Activated CD8-positive, alpha-beta memory T cell treated with anti-CD3 and anti-CD28 coated beads, Interleukin-2, amount 10 ng/mL, durations not matched to agents 7 days and 5 days (primary cell): ENCODE results near the gene SLC7A10. TPM values are rescaled to one million over a fixed set of nuclear protein-coding genes. Genes with fewer than 3 reads are reported as not detected.
"Not testable (repeated sequence)": the region's sequence is repeated elsewhere in the genome, so short reads cannot be mapped to it uniquely, and the experiment has no call there.

Experiments
- ATAC-seq: fragments of 150-1000 bp; cut with Tn5 transposase; one replicate; pipeline ENCODE4 v1.10.0; 2021; ENCODE audit warnings: moderate library complexity
- CTCF ChIA-PET: fragments of 350-600 bp; sonication (Branson Sonifier 250); formaldehyde crosslinking; loops from one replicate; lab custom pipeline; 2021; ENCODE audit warnings: antibody characterized with exemption; lab: Charles Lee
- DNase-seq: peaks from one replicate; pipeline ENCODE4 v3.0.0-alpha.2; 2020
- H3K27ac Mint-ChIP-seq: one replicate; pipeline ENCODE4 v1.8.0; 2021; ENCODE audit warnings: mild to moderate bottlenecking, mixed read lengths
- H3K27me3 Mint-ChIP-seq: one replicate; pipeline ENCODE4 v1.8.0; 2021; ENCODE audit warnings: mixed read lengths
- H3K36me3 Mint-ChIP-seq: one replicate; pipeline ENCODE4 v1.8.0; 2021; ENCODE audit warnings: mild to moderate bottlenecking, mixed read lengths
- H3K4me1 Mint-ChIP-seq: one replicate; pipeline ENCODE4 v1.8.0; 2021; ENCODE audit warnings: mixed read lengths
- H3K4me3 Mint-ChIP-seq: one replicate; pipeline ENCODE4 v1.8.0; 2021; ENCODE audit warnings: mild to moderate bottlenecking, moderate library complexity, mixed read lengths
- H3K9me3 Mint-ChIP-seq: one replicate; pipeline ENCODE4 v1.8.0; 2022; ENCODE audit warnings: low read depth, mixed read lengths
- total RNA-seq, 2 experiments: library from RNA; stranded (reverse); gene quantifications; one replicate each; pipeline ENCODE4 v1.2.3, GENCODE V29; 2021

SLC7A10 gene
- total RNA-seq, 2 experiments from 2014 or later: not detected

GRCh38 chr19:33229962-33230361 is 4.3 kb upstream of the SLC7A10 start:
- Mint-ChIP-seq H3K27me3 (peaks cover 41% of the 10 kb centered on the region), H3K9me3 (peaks cover 13% of the 10 kb centered on the region), H3K36me3 (peaks cover 17% of the 10 kb centered on the region), H3K27ac (no peak overlapping the region), H3K4me3 (no peak overlapping the region), H3K4me1 (peaks cover 3% of the 10 kb centered on the region)
- DNase-seq: no peak
- CTCF ChIA-PET: no interaction called here
- no peak for ATAC-seq

GRCh38 chr19:33227870-33228599 is 2.4 kb upstream of the SLC7A10 start:
- Mint-ChIP-seq H3K4me3 (no peak overlapping the region), H3K27me3 (peaks cover 50% of the 10 kb centered on the region), H3K9me3 (peaks cover 13% of the 10 kb centered on the region), H3K27ac (no peak overlapping the region), H3K36me3 (peaks cover 17% of the 10 kb centered on the region), H3K4me1 (peaks cover 3% of the 10 kb centered on the region)
- no peak for ATAC-seq
- CTCF ChIA-PET: interaction anchor here (1.6 kb wide), 1 partner anchor 178 kb away, joined by 6 read pairs; no protein-coding TSS in a partner anchor
- no peak for DNase-seq

- ATAC-seq: no peak
- Mint-ChIP-seq H3K36me3 (peaks cover 17% of the 10 kb centered on the region), H3K4me1 (peaks cover 3% of the 10 kb centered on the region), H3K9me3 (peaks cover 13% of the 10 kb centered on the region), H3K27ac (no peak overlapping the region), H3K4me3 (no peak overlapping the region), H3K27me3 (peaks cover 54% of the 10 kb centered on the region)
- DNase-seq: no peak
- CTCF ChIA-PET: interaction anchor here (1.6 kb wide), 1 partner anchor 179 kb away, joined by 6 read pairs; no protein-coding TSS in a partner anchor
Observed at GRCh38 chr19:33227242-33227650, 1.6 kb upstream of the SLC7A10 start.

GRCh38 chr19:33226550-33227241 is 1.0 kb upstream of the SLC7A10 start:
- CTCF ChIA-PET: interaction anchor here (1.6 kb wide), 1 partner anchor 180 kb away, joined by 6 read pairs; no protein-coding TSS in a partner anchor
- no peak overlapping the region for H3K27ac Mint-ChIP-seq
- H3K4me1 Mint-ChIP-seq: peaks cover 3% of the 10 kb centered on the region
- peaks cover 54% of the 10 kb centered on the region for H3K27me3 Mint-ChIP-seq
- H3K4me3 Mint-ChIP-seq: no peak overlapping the region
- no peak for ATAC-seq
- H3K9me3 Mint-ChIP-seq: peaks cover 13% of the 10 kb centered on the region
- DNase-seq: no peak
- H3K36me3 Mint-ChIP-seq: peaks cover 17% of the 10 kb centered on the region

- ATAC-seq (no peak), DNase-seq (no peak)
- Mint-ChIP-seq H3K36me3 (peaks cover 17% of the 10 kb centered on the region), H3K4me3 (no peak overlapping the region), H3K27me3 (peaks cover 56% of the 10 kb centered on the region), H3K9me3 (peaks cover 13% of the 10 kb centered on the region), H3K4me1 (peaks cover 3% of the 10 kb centered on the region), H3K27ac (no peak overlapping the region)
- CTCF ChIA-PET: interaction anchor here (3.2 kb wide), 1 partner anchor 10 kb away, joined by 16 read pairs; no protein-coding TSS in a partner anchor
Observed at GRCh38 chr19:33224694-33225457, 774 bp downstream of the SLC7A10 start.

- H3K27ac Mint-ChIP-seq, H3K36me3 Mint-ChIP-seq, H3K4me3 Mint-ChIP-seq, H3K9me3 Mint-ChIP-seq, CTCF ChIA-PET, DNase-seq, ATAC-seq, H3K4me1 Mint-ChIP-seq: not testable (repeated sequence)
- H3K27me3 Mint-ChIP-seq: peaks cover 37% of the 10 kb centered on the region
Observed at GRCh38 chr19:33222255-33222654, 3.4 kb downstream of the SLC7A10 start.

GRCh38 chr19:33221638-33222037 is 4.0 kb downstream of the SLC7A10 start:
- Mint-ChIP-seq H3K4me1 (peaks cover 2% of the 10 kb centered on the region), H3K4me3 (no peak overlapping the region), H3K27me3 (peaks cover 34% of the 10 kb centered on the region), H3K27ac (no peak overlapping the region), H3K36me3 (peaks cover 3% of the 10 kb centered on the region), H3K9me3 (no peaks in the 10 kb centered on the region)
- DNase-seq (no peak), ATAC-seq (no peak)
- CTCF ChIA-PET: no interaction called here

GRCh38 chr19:33220735-33221134 is 4.9 kb downstream of the SLC7A10 start:
- no peaks in the 10 kb centered on the region for H3K9me3 Mint-ChIP-seq
- H3K27me3 Mint-ChIP-seq: peaks cover 25% of the 10 kb centered on the region
- no peak overlapping the region for H3K27ac Mint-ChIP-seq
- no peak for ATAC-seq
- peaks cover 2% of the 10 kb centered on the region for H3K4me1 Mint-ChIP-seq
- DNase-seq: no peak
- no peak overlapping the region for H3K4me3 Mint-ChIP-seq
- CTCF ChIA-PET: no interaction called here
- H3K36me3 Mint-ChIP-seq: no peaks in the 10 kb centered on the region

- H3K27ac Mint-ChIP-seq: no peak overlapping the region
- no peaks in the 10 kb centered on the region for H3K9me3 Mint-ChIP-seq
- ATAC-seq: no peak
- no peak overlapping the region for H3K4me3 Mint-ChIP-seq
- H3K27me3 Mint-ChIP-seq: peaks cover 24% of the 10 kb centered on the region
- DNase-seq: no peak
- CTCF ChIA-PET: interaction anchor here (1.0 kb wide), 1 partner anchor 487 kb away, joined by 3 read pairs; no protein-coding TSS in a partner anchor
- peaks cover 2% of the 10 kb centered on the region for H3K4me1 Mint-ChIP-seq
- H3K36me3 Mint-ChIP-seq: no peaks in the 10 kb centered on the region
Observed at GRCh38 chr19:33220115-33220514, 5.5 kb downstream of the SLC7A10 start.

- no peaks in the 10 kb centered on the region for H3K36me3 Mint-ChIP-seq
- ATAC-seq (no peak), DNase-seq (no peak)
- H3K4me1 Mint-ChIP-seq: no peaks in the 10 kb centered on the region
- CTCF ChIA-PET: interaction anchor here (1.0 kb wide), 1 partner anchor 486 kb away, joined by 3 read pairs; no protein-coding TSS in a partner anchor
- no peak overlapping the region for H3K4me3 Mint-ChIP-seq
- H3K27ac Mint-ChIP-seq: no peak overlapping the region
- H3K27me3 Mint-ChIP-seq: peaks cover 17% of the 10 kb centered on the region
- H3K9me3 Mint-ChIP-seq: no peaks in the 10 kb centered on the region
Observed at GRCh38 chr19:33219261-33219815, 6.3 kb downstream of the SLC7A10 start.

- peaks cover 12% of the 10 kb centered on the region for H3K27me3 Mint-ChIP-seq
- CTCF ChIA-PET: no interaction called here
- H3K36me3 Mint-ChIP-seq: no peaks in the 10 kb centered on the region
- H3K27ac Mint-ChIP-seq: no peak overlapping the region
- no peak overlapping the region for H3K4me3 Mint-ChIP-seq
- ATAC-seq: no peak
- H3K4me1 Mint-ChIP-seq: no peaks in the 10 kb centered on the region
- DNase-seq: no peak
- no peaks in the 10 kb centered on the region for H3K9me3 Mint-ChIP-seq
Observed at GRCh38 chr19:33217881-33218280, 7.8 kb downstream of the SLC7A10 start.

- CTCF ChIA-PET: no interaction called here
- H3K27me3 Mint-ChIP-seq: peaks cover 8% of the 10 kb centered on the region
- H3K27ac Mint-ChIP-seq: no peak overlapping the region
Observed at GRCh38 chr19:33216198-33216830, 9.3 kb downstream of the SLC7A10 start.

More at GRCh38 chr19:33216198-33216830, 9.3 kb downstream of the SLC7A10 start:
- H3K9me3 Mint-ChIP-seq: no peaks in the 10 kb centered on the region
- no peak for DNase-seq
- no peaks in the 10 kb centered on the region for H3K4me1 Mint-ChIP-seq
- no peak overlapping the region for H3K4me3 Mint-ChIP-seq
- ATAC-seq: no peak
- H3K36me3 Mint-ChIP-seq: no peaks in the 10 kb centered on the region
